Measurements from ENCODE around the gene MAPK6.
"Not testable (repeated sequence)": the region's sequence is repeated elsewhere in the genome, so short reads cannot be mapped to it uniquely, and the experiment has no call there.

GRCh38 chr15:52054858-52055257, 35.8 kb downstream of the MAPK6 start:
- TF ChIP-seq POLR2A, CTCF (IDR thresholded peaks at IDR 0.05): not testable (repeated sequence)
